Suprapubic skin (tissue), 3 donors: ENCODE data around the gene PLEKHH1.

Source experiments
- CTCF ChIP-seq, 2 donors: fragments of 200-600 bp in 1 of 2; fragments of 450-650 bp in 1 of 2; sonication (generic) in 1 of 2; IDR thresholded peaks; one replicate each; pipeline ENCODE4 v1.5.1; 2016 to 2019; ENCODE audit warnings: antibody characterized with exemption in 2 of 2, mild to moderate bottlenecking in 1 of 2, moderate library complexity in 1 of 2
- POLR2AphosphoS5 ChIP-seq, 3 donors: sonication (generic); formaldehyde crosslinking; IDR thresholded peaks; one replicate each; pipeline ENCODE4 v1.6.1; 2017; ENCODE audit warnings: antibody characterized with exemption in 3 of 3

GRCh38 chr14:67602076-67602475, 69.0 kb downstream of the PLEKHH1 start:
- TF ChIP-seq CTCF (IDR thresholded peaks at IDR 0.05) (no peak), POLR2AphosphoS5 (IDR thresholded peaks at IDR 0.05) (no peak)
